HL-60/S4 (cell line): ENCODE results near the gene ATG9B.
"Not testable (repeated sequence)": the region's sequence is repeated elsewhere in the genome, so short reads cannot be mapped to it uniquely, and the experiment has no call there.

Experiments used
- in situ Hi-C: fragments of 300-500 bp; cut with MboI; formaldehyde crosslinking; loops from 2 replicates; pipeline ENCODE4 v1.14.3; 2022; ENCODE audit warnings: low sequenced_read_pairs

The ATG9B gene

DNA sequence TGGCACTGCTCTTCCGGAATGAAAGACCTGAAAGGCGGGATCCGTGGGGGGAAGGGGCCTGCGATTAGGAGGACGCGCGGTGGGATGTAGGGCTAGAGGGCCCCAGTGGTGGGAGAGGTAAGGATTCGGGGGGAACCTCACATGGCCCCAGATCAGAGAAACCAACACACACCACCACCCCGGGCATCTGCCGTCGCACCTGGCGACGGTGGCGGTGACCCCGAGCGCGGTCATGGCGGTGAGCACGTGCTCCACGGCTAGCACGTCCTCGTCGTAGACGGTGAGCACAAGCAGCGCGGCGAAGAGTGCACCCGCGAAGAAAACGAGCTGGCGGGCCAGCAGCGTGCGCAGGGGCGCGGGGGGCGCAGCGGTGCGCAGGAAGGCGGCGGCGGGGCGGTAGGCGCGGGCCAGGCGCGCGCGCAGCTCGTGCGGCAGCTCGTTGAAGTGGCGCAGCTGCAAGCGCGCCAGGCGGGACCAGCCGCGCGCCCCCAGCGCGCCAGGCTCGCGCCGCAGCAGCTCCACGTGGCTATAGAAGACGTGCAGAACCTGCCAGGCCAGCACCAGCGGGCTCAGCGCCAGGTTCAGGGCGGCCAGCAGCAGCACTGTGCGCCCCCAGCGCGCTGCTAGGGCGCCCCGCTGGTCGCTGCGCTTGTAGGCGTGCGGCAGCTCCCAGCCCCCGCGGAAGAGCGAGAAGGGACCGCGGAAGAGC lies 5.7 kb downstream of the ATG9B start:
- in situ Hi-C loops = no loop called here

DNA sequence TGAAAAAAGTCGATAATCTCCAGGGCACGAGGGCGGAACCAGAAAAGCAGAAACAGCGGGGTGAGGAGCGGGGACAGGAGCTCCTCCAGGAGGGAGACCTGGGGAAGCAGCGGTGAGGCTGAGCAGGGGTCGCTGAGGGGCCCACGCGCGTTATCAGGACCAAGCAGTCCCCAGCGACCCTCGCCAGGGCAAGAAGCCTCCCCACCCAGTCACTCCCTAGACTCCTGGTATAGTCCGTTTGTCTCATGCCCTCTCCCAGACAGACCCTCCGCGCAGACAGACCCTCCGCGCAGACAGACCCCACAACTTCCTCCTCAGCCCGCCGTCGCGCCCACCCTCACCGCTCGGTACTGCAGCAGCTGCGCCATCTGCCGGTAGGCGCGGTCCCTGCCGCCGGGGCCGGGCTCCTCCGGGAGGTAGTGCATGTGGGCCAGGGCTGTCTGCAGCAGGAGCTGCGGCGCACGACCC lies 6.3 kb downstream of the ATG9B start:
- in situ Hi-C loops = no loop called here

DNA sequence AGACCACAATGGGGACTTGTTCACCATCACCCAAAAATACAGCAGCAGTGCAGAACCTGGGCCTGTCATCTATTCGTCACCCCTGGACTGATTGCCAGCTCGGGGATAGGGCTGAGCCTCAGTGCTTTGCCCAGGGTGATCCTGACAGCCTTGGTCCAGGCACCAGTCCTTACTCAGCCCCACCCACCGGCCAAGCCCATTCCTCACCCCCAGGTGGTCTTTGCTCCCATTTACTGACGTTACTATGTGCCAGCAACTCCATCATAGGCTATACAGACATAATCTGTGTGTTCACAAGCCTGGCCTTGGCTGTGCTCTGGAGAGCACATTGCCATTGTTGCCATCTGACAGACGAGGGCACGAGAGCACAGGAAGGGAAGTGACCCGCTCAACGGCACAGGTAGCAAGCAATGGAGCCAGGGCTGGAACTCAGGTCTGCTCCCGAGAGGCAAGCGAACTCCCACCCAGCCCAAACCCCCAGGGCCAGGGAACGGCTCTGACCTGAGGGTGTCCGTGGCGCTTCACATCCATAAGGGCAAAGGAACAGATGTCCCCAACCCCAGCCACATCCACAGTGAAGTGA lies 6.8 kb downstream of the ATG9B start:
- in situ Hi-C loops = no loop called here

- in situ Hi-C loops = no loop called here
Observed at GRCh38 chr7:151016942-151017341, 7.4 kb downstream of the ATG9B start.

DNA sequence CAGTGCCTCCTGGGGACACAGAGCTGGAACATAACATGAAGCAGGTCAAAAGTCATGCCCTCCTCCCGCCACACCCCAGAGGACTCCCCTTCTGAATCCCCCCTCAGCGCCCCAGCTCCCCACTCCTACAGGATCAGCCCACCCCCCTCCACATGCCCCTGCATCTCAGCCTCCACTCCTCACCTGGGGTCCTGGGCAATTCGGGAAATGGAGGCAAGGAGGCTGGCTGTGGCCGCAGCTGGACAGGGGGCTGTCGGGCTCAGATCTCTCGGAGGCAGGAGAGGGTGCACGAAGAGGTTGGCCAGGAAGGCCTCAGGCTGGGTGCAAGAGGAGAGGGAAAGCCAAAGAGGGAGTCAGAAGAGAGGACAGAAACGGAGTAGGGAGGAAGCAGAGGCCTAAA lies 7.8 kb downstream of the ATG9B start:
- in situ Hi-C loops = no loop called here

DNA sequence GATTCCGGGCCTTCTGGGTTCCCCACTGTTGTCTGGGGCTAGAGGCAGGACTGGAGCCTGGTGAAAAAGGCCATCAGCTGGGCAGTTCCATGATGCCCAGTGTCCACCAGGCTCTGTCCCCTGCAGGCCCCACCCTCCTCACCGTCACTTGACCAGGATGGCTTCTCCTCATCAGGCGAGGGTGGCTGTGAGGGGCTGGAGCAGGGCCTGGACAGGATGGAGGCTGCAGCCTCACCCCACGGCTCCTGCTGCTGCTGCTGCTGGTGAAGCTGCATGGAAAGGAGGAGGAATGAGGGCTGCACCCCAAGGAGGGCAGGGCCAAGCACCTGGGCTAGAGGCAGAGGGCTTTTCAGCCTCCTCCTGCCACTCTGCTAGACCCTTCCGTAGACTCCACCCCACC lies 8.3 kb downstream of the ATG9B start:
- in situ Hi-C loops = no loop called here

GRCh38 chr7:151014950-151015349 lies 9.3 kb downstream of the ATG9B start:
- in situ Hi-C loops = no loop called here

- in situ Hi-C loops = no loop called here
Observed at GRCh38 chr7:151013733-151014497, 10.4 kb downstream of the ATG9B start.

- in situ Hi-C loops = no loop called here
Observed at GRCh38 chr7:151013356-151013732, 10.9 kb downstream of the ATG9B start.

GRCh38 chr7:151012911-151013347 lies 11.4 kb downstream of the ATG9B start:
- in situ Hi-C loops = no loop called here

- in situ Hi-C loops = no loop called here
Observed at GRCh38 chr7:151012031-151012692, 12.1 kb downstream of the ATG9B start.

- in situ Hi-C loops = not testable (repeated sequence)
Observed at GRCh38 chr7:151011616-151012015, 12.7 kb downstream of the ATG9B start.

GRCh38 chr7:151011097-151011409 lies 13.2 kb downstream of the ATG9B start:
- in situ Hi-C loops = no loop called here

DNA sequence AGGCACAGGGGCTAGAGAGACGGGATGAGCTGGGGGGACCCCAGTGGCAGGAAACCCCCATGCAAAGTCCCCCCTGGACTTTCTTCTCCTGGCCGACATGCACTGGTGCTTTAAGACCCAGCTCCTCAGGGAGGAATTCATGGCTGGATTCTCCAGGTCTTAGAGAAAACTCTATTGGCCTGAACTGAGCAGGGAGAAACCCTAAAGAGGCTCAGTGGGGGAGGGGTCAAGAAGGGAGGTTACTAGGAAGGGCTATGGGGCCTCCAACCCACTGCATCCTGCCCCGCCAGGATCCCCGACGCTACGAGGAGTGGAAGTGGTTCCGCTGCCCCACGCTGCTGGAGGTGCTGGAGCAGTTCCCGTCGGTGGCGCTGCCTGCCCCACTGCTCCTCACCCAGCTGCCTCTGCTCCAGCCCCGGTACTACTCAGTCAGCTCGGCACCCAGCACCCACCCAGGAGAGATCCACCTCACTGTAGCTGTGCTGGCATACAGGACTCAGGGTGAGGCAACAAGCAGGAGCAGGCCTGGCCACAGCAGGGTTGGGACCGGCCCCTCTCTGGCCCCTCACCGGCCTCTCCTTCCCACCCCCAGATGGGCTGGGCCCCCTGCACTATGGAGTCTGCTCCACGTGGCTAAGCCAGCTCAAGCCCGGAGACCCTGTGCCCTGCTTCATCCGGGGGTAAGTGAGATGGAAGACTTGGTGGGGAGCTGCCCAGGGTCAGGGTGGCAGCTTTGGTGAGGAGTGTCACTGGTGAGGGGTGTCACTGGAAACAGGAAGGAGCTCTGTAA lies 13.8 kb downstream of the ATG9B start:
- in situ Hi-C loops = no loop called here

DNA sequence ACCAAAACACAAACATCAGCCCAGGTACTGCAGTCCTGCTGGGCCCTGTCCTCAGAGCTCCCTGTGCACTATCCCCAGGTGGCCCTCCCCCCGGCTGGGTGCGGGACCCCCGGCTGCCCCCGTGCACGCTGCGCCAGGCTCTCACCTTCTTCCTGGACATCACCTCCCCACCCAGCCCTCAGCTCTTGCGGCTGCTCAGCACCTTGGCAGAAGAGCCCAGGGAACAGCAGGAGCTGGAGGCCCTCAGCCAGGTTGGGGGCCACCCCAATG lies 14.3 kb downstream of the ATG9B start:
- in situ Hi-C loops = no loop called here

- in situ Hi-C loops = no loop called here
Observed at GRCh38 chr7:151009327-151010036, 14.8 kb downstream of the ATG9B start.

GRCh38 chr7:151008511-151009323 lies 15.6 kb downstream of the ATG9B start:
- in situ Hi-C loops = no loop called here

GRCh38 chr7:151008143-151008510 lies 16.2 kb downstream of the ATG9B start:
- in situ Hi-C loops = no loop called here

- in situ Hi-C loops = no loop called here
Observed at GRCh38 chr7:151007469-151007898, 16.8 kb downstream of the ATG9B start.
